RWPE1 (cell line): ENCODE data around the gene COL4A1.
A peak's percentile ranks its signal among the peaks of the same experiment; 100 is the strongest.

Experiments
- CTCF ChIA-PET: fragments of 350-600 bp; sonication (Branson Sonifier 250); formaldehyde crosslinking; extraction: SDS; loops from one replicate; lab custom pipeline; 2021; lab: Yijun Ruan, JAX
- POLR2A ChIA-PET: fragments of 400-600 bp; formaldehyde crosslinking; extraction: SDS; loops from one replicate; lab custom pipeline; 2020; ENCODE audit warnings: antibody characterized with exemption; ENCODE audit not compliant: low non-redundant PET; lab: Yijun Ruan, JAX
- DNase-seq: peaks from one replicate; pipeline ENCODE4 v3.0.0; 2012; ENCODE audit warnings: low spot score
- H3K27ac ChIP-seq: fragments of 450-650 bp; 2 replicates; pipeline ENCODE4 v1.5.1; 2017
- TF ChIP-seq, protein P1 (sequence below): fragments of 450-650 bp; conservative IDR thresholded peaks from 2 replicates; pipeline ENCODE4 v1.5.1; 2017; ENCODE audit warnings: low read depth, mild to moderate bottlenecking

Gene COL4A1

GRCh38 chr13:110173247-110173818, 133.6 kb downstream of the COL4A1 start:
- TF ChIP-seq, protein P1, sequence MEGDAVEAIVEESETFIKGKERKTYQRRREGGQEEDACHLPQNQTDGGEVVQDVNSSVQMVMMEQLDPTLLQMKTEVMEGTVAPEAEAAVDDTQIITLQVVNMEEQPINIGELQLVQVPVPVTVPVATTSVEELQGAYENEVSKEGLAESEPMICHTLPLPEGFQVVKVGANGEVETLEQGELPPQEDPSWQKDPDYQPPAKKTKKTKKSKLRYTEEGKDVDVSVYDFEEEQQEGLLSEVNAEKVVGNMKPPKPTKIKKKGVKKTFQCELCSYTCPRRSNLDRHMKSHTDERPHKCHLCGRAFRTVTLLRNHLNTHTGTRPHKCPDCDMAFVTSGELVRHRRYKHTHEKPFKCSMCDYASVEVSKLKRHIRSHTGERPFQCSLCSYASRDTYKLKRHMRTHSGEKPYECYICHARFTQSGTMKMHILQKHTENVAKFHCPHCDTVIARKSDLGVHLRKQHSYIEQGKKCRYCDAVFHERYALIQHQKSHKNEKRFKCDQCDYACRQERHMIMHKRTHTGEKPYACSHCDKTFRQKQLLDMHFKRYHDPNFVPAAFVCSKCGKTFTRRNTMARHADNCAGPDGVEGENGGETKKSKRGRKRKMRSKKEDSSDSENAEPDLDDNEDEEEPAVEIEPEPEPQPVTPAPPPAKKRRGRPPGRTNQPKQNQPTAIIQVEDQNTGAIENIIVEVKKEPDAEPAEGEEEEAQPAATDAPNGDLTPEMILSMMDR, result no peak
- ChIA-PET CTCF (no interaction called here), POLR2A (no interaction called here)
- no peak overlapping the region for H3K27ac ChIP-seq
- peak; percentile 17 for DNase-seq

GRCh38 chr13:110170882-110171281, 136.1 kb downstream of the COL4A1 start:
- no peak for DNase-seq
- TF ChIP-seq, protein P1, result no peak
- ChIA-PET POLR2A (no interaction called here), CTCF (interaction anchor here (0.6 kb wide), 1 partner anchor 1540 kb away, joined by 3 read pairs; no protein-coding TSS in a partner anchor)
- H3K27ac ChIP-seq, result no peak overlapping the region

DNA sequence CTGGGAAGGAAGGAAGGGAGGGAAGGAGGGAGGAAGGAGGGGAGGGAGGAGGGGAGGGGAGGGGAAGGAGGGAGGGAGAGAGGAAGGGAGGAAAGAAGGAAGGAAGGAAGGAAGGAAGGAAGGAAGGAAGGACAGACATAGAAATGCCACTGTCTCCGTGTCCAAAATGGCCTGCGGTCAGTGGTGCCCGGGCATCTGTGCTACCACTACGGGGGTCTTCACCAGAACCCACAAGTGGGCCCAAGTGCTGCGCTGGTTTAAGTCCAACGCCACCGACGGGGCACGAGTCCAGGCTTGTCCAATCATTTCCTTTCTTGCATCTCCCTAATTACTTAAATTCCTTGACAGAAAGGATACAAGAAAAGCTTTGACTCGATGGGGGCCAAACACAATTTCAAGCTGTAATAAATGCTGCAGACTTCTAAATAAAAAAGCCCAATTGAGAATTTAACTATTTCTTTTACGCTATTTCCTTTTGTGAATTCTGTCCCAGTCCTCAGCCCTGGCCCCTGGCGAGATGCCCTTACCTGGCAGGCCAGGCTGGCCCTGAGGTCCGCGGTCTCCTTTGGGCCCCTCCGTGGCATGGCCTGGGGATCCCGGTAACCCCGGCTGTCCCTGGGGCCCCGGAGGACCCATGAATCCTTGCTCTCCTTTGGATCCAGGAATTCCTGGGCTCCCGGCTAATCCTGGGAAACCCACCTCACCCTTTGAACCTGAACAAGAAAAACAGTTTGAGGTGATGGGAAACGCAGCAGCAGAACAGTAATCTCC, 136.8 kb downstream of the COL4A1 start:
- TF ChIP-seq, protein P1, result no peak
- POLR2A ChIA-PET, result no interaction called here
- no peak for DNase-seq
- no peak overlapping the region; the same call in 1 of the 2 replicates for H3K27ac ChIP-seq
- CTCF ChIA-PET, result interaction anchor here (0.6 kb wide), 1 partner anchor 1540 kb away, joined by 3 read pairs; no protein-coding TSS in a partner anchor

DNA sequence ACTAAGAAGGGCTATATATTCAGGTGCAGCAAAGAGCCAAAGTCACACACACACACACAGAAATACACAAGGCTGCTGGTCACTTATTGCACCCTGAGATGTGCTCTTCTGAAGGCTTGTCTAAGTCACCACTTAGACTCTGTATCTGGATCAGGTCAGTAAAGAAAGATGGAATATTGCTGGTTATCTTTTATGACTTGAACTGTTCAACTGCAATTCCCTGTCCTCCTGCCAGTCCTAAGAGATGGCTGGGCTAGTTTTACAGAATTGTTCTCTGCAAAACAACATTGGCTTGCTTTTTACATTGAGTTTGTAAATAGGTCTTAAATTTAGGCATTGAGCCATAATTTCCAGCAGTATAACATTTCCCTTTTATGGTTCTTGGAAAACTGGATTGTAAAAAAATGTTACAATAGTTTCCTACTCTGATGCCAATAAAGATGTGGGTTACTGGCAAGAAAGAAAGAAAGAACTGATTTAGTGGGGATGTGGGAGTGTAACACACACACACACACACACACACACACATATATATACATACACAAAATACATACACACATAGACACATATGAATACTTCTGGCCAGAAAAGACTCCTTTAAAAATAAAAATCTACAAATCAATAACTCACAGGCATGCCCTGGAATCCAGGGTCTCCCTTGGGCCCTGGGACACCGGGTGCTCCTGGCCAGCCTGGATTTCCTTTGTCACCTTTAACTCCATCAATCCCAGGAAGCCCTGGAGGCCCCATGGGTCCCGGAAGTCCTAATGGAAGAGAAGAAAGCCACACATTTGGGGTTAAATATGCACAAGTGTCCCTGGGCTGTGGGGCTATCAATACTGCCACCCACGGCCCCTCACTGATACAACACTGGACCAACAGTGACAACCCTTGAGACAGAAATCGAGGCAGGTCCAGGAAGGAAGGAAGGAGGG, 137.7 kb downstream of the COL4A1 start:
- ChIA-PET POLR2A (no interaction called here), CTCF (no interaction called here)
- TF ChIP-seq, protein P1, result no peak
- no peak for DNase-seq
- no peak overlapping the region for H3K27ac ChIP-seq

GRCh38 chr13:110166598-110166997, 140.4 kb downstream of the COL4A1 start:
- DNase-seq, result no peak
- POLR2A ChIA-PET, result no interaction called here
- no peak overlapping the region for H3K27ac ChIP-seq
- TF ChIP-seq, protein P1, result no peak
- CTCF ChIA-PET, result no interaction called here

GRCh38 chr13:110164706-110165105, 142.3 kb downstream of the COL4A1 start:
- H3K27ac ChIP-seq, result no peak overlapping the region
- CTCF ChIA-PET, result interaction anchor here (0.6 kb wide), 1 partner anchor 1040 kb away, joined by 3 read pairs; no protein-coding TSS in a partner anchor
- TF ChIP-seq, protein P1, result no peak
- DNase-seq, result no peak
- POLR2A ChIA-PET, result no interaction called here
